Myometrial cell (primary cell): ENCODE measurements around the gene HELB. TPM values are rescaled to one million over a fixed set of nuclear protein-coding genes. Genes with fewer than 3 reads are reported as not detected.

Experiments
- total RNA-seq: library from RNA; depleted of rRNA; stranded (reverse); fragments of >200 nt; gene quantifications from 2 replicates; pipeline ENCODE4 v1.2.3, GENCODE V29; 2015

Gene HELB
- total RNA-seq: 1.6 and 6.6 TPM in 2 replicates

DNA sequence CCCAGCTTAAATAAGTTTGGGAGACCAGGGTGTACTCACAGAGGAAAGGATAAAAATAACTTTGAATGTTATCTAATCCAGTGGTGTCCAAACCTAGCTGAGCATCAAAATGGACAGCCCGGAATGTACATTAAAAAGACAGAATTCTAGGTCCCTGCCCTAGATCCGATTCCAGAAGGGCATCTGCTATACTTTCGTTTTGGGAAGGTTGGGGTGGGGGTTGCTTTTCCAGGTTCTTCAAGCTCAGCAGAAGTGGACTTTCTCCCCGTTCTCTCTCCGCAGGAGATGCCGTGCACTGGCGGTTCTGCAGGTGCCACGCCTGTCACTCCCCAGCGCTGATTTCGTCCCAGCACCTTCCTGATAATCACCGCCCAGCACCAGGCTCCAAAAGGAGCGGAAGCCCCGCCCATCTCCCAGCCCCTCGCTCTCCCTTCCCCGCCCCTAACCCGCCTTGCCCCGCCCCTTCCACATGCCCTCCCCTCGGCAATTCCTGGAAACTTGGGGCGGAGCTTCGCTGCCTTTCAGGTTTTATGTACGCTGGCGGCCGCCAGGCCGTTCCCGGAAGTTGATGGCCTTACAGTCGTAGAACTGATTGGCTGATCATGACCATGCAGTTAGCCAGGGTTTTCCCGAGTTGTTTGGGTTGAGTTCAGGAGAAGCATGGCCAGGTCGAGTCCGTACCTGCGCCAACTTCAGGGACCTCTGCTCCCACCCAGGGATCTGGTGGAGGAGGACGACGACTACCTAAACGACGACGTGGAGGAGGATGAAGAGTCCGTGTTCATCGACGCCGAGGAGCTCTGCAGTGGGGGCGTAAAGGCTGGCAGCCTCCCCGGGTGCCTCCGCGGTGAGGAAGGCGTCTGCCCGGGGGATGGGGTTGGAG is at the start of gene HELB:
Gene HELB (plus strand): TSS at position 550 of the 883 bp plus-strand sequence. CDS start 111 bp downstream, at position 661.

Other genes with a start within 250 kb of the HELB start
- gene LLPH, start 171.7 kb upstream of the HELB start, total RNA-seq: 9.8 and 12.4 TPM in 2 replicates
- 110 and 138 TPM in 2 replicates for gene TMBIM4, start 132.5 kb upstream of the HELB start, total RNA-seq
- 4.1 and 4.9 TPM in 2 replicates for gene IRAK3, start 113.3 kb upstream of the HELB start, total RNA-seq